ENCODE results near the gene TPP2. TPM values are rescaled to one million over a fixed set of nuclear protein-coding genes. Genes with fewer than 3 reads are reported as not detected.

TPP2 gene
- total RNA-seq, 1 donor from 2014 or later: 37.6 TPM

GRCh38 chr13:102658660-102659059 lies 61.9 kb downstream of the TPP2 start:
- no peaks in the 10 kb centered on the region for H3K4me1 ChIP-seq (ENCODE audit: insufficient read depth, low read length)
- no peak overlapping the region for H3K9ac ChIP-seq (ENCODE audit: low read length)
- H3K4me3 Mint-ChIP-seq (ENCODE audit: unreplicated experiment): no peak overlapping the region
- FAIRE-seq: no peak
- H3K9me3 ChIP-seq (ENCODE audit: insufficient read depth, low read depth, low read length): no peaks in the 10 kb centered on the region
- H3K27ac Mint-ChIP-seq (ENCODE audit: unreplicated experiment): no peak overlapping the region
- no peaks in the 10 kb centered on the region for H4K20me1 ChIP-seq (ENCODE audit: insufficient read depth, low read length)
- no peaks in the 10 kb centered on the region for H3K27me3 Mint-ChIP-seq (ENCODE audit: low read depth, unreplicated experiment)
- H3K4me2 ChIP-seq (ENCODE audit: low read length): no peak overlapping the region
- no peaks in the 10 kb centered on the region for H3K79me2 ChIP-seq (ENCODE audit: insufficient read depth, low read length)
- H3K36me3 ChIP-seq (ENCODE audit: insufficient read depth, low read length): peaks cover 17% of the 10 kb centered on the region
- peaks cover 7% of the 10 kb centered on the region for H3K36me3 Mint-ChIP-seq (ENCODE audit: low read depth, unreplicated experiment)
- peaks cover 2% of the 10 kb centered on the region for H3K9me3 Mint-ChIP-seq (ENCODE audit: unreplicated experiment)
- no peaks in the 10 kb centered on the region for H3K4me1 Mint-ChIP-seq (ENCODE audit: low read depth, unreplicated experiment)
- TF ChIP-seq CTCF (IDR thresholded peaks at IDR 0.05; ENCODE audit: insufficient read depth, low read depth, low read length) (no peak), EZH2 (IDR thresholded peaks at IDR 0.05; ENCODE audit: insufficient read depth, low read length) (no peak)
- no peak overlapping the region for H3K27ac ChIP-seq (ENCODE audit: low read depth, low read length)
- no peaks in the 10 kb centered on the region for H3K27me3 ChIP-seq (ENCODE audit: insufficient read depth, low read length)
- DNase-seq (ENCODE audit: low read depth): no peak
- no peak overlapping the region for H2AFZ ChIP-seq (ENCODE audit: low read depth, low read length)
- H3K4me3 ChIP-seq (ENCODE audit: insufficient read depth, low read depth, low read length): no peak overlapping the region

GRCh38 chr13:102659168-102659713 lies 62.5 kb downstream of the TPP2 start:
- Histone ChIP-seq H3K9me3 (ENCODE audit: insufficient read depth, low read depth, low read length) (no peaks in the 10 kb centered on the region), H3K4me3 (ENCODE audit: insufficient read depth, low read depth, low read length) (no peak overlapping the region), H3K4me1 (ENCODE audit: insufficient read depth, low read length) (no peaks in the 10 kb centered on the region), H3K27me3 (ENCODE audit: insufficient read depth, low read length) (no peaks in the 10 kb centered on the region), H4K20me1 (ENCODE audit: insufficient read depth, low read length) (no peaks in the 10 kb centered on the region), H3K27ac (ENCODE audit: low read depth, low read length) (no peak overlapping the region), H2AFZ (ENCODE audit: low read depth, low read length) (no peak overlapping the region), H3K4me2 (ENCODE audit: low read length) (no peak overlapping the region), H3K9ac (ENCODE audit: low read length) (no peak overlapping the region), H3K79me2 (ENCODE audit: insufficient read depth, low read length) (no peaks in the 10 kb centered on the region), H3K36me3 (ENCODE audit: insufficient read depth, low read length) (peaks cover 17% of the 10 kb centered on the region)
- H3K27me3 Mint-ChIP-seq (ENCODE audit: low read depth, unreplicated experiment): no peaks in the 10 kb centered on the region
- TF ChIP-seq CTCF (IDR thresholded peaks at IDR 0.05; ENCODE audit: insufficient read depth, low read depth, low read length): no peak
- TF ChIP-seq EZH2 (IDR thresholded peaks at IDR 0.05; ENCODE audit: insufficient read depth, low read length): no peak
- no peak for DNase-seq (ENCODE audit: low read depth)
- no peak overlapping the region for H3K4me3 Mint-ChIP-seq (ENCODE audit: unreplicated experiment)
- FAIRE-seq: no peak
- H3K27ac Mint-ChIP-seq (ENCODE audit: unreplicated experiment): no peak overlapping the region
- peaks cover 2% of the 10 kb centered on the region for H3K9me3 Mint-ChIP-seq (ENCODE audit: unreplicated experiment)
- peaks cover 12% of the 10 kb centered on the region for H3K36me3 Mint-ChIP-seq (ENCODE audit: low read depth, unreplicated experiment)
- H3K4me1 Mint-ChIP-seq (ENCODE audit: low read depth, unreplicated experiment): no peaks in the 10 kb centered on the region

- H3K9ac ChIP-seq (ENCODE audit: low read length): no peak overlapping the region
- no peaks in the 10 kb centered on the region for H4K20me1 ChIP-seq (ENCODE audit: insufficient read depth, low read length)
- H3K4me1 ChIP-seq (ENCODE audit: insufficient read depth, low read length): no peaks in the 10 kb centered on the region
- H3K27ac Mint-ChIP-seq (ENCODE audit: unreplicated experiment): no peak overlapping the region
- no peaks in the 10 kb centered on the region for H3K79me2 ChIP-seq (ENCODE audit: insufficient read depth, low read length)
- DNase-seq (ENCODE audit: low read depth) (no peak), FAIRE-seq (no peak)
- peaks cover 41% of the 10 kb centered on the region for H3K36me3 Mint-ChIP-seq (ENCODE audit: low read depth, unreplicated experiment)
- peaks cover 23% of the 10 kb centered on the region for H3K9me3 Mint-ChIP-seq (ENCODE audit: unreplicated experiment)
- no peaks in the 10 kb centered on the region for H3K9me3 ChIP-seq (ENCODE audit: insufficient read depth, low read depth, low read length)
- H3K4me3 ChIP-seq (ENCODE audit: insufficient read depth, low read depth, low read length): no peak overlapping the region
- TF ChIP-seq EZH2 (IDR thresholded peaks at IDR 0.05; ENCODE audit: insufficient read depth, low read length): no peak
- TF ChIP-seq CTCF (IDR thresholded peaks at IDR 0.05; ENCODE audit: insufficient read depth, low read depth, low read length): no peak
- no peaks in the 10 kb centered on the region for H3K27me3 Mint-ChIP-seq (ENCODE audit: low read depth, unreplicated experiment)
- H3K27ac ChIP-seq (ENCODE audit: low read depth, low read length): no peak overlapping the region
- H3K36me3 ChIP-seq (ENCODE audit: insufficient read depth, low read length): peaks cover 23% of the 10 kb centered on the region
- no peaks in the 10 kb centered on the region for H3K27me3 ChIP-seq (ENCODE audit: insufficient read depth, low read length)
- H3K4me1 Mint-ChIP-seq (ENCODE audit: low read depth, unreplicated experiment): no peaks in the 10 kb centered on the region
- no peak overlapping the region for H3K4me2 ChIP-seq (ENCODE audit: low read length)
- H3K4me3 Mint-ChIP-seq (ENCODE audit: unreplicated experiment): no peak overlapping the region
- H2AFZ ChIP-seq (ENCODE audit: low read depth, low read length): no peak overlapping the region
Measured at GRCh38 chr13:102667023-102667422, 70.2 kb downstream of the TPP2 start.

All from astrocyte (in vitro differentiated cells and primary cell).